GM19025 (cell line): Measurements from ENCODE around the gene PPT2.

Source experiments
- ATAC-seq: cut with Tn5 transposase; IDR thresholded peaks from one replicate; pipeline ENCODE4 v1.9.1; 2021; ENCODE audit warnings: mild to moderate bottlenecking, low read depth, moderate library complexity; ENCODE audit not compliant: unreplicated experiment

PPT2 gene

GRCh38 chr6:32151181-32151862 lies 2.6 kb upstream of the PPT2 start:
- no peak for ATAC-seq

- ATAC-seq = no peak
Observed at GRCh38 chr6:32151863-32152768, 1.8 kb upstream of the PPT2 start, which contains the start of gene PRRT1. TSS of gene PRRT1 (minus strand) at chr6:32151939. CDS start at chr6:32151827, 112 bp downstream.

GRCh38 chr6:32152769-32153563 lies 975 bp upstream of the PPT2 start:
- ATAC-seq = no peak

GRCh38 chr6:32154514-32155161 lies 697 bp downstream of the PPT2 start:
- no peak for ATAC-seq

GRCh38 chr6:32156891-32157290 lies 3.0 kb downstream of the PPT2 start:
- ATAC-seq = no peak

GRCh38 chr6:32158052-32158451 lies 4.1 kb downstream of the PPT2 start:
- ATAC-seq = no peak

GRCh38 chr6:32163559-32164258 lies 9.8 kb downstream of the PPT2 start:
- ATAC-seq = no peak

- ATAC-seq = no peak
Observed at GRCh38 chr6:32164295-32164694, 10.4 kb downstream of the PPT2 start, which contains the start of gene EGFL8. TSS of gene EGFL8 (plus strand) at chr6:32164595. CDS start at chr6:32166166, 1,571 bp downstream.

GRCh38 chr6:32166411-32167061 lies 12.6 kb downstream of the PPT2 start:
- no peak for ATAC-seq

- no peak for ATAC-seq
Observed at GRCh38 chr6:32167154-32167760, 13.3 kb downstream of the PPT2 start.

- ATAC-seq = no peak
Observed at GRCh38 chr6:32167761-32168262, 13.9 kb downstream of the PPT2 start.

- ATAC-seq = no peak
Observed at GRCh38 chr6:32168350-32168749, 14.4 kb downstream of the PPT2 start.

GRCh38 chr6:32168807-32169591 lies 15.1 kb downstream of the PPT2 start:
- ATAC-seq = no peak

- ATAC-seq = no peak
Observed at GRCh38 chr6:32170294-32170693, 16.4 kb downstream of the PPT2 start.

GRCh38 chr6:32171234-32171633 lies 17.3 kb downstream of the PPT2 start:
- ATAC-seq = no peak

GRCh38 chr6:32173051-32173727 lies 19.2 kb downstream of the PPT2 start:
- ATAC-seq = no peak

GRCh38 chr6:32174416-32174815 lies 20.5 kb downstream of the PPT2 start:
- ATAC-seq = no peak
